CD14-positive monocyte (primary cell): ENCODE data around the gene TCTN1. TPM values are rescaled to one million over a fixed set of nuclear protein-coding genes. Genes with fewer than 3 reads are reported as not detected.
"Not testable (repeated sequence)": the region's sequence is repeated elsewhere in the genome, so short reads cannot be mapped to it uniquely, and the experiment has no call there.

Source experiments
- DNase-seq, 3 donors: peaks; one replicate each; pipeline ENCODE4 v3.0.0-alpha.2; 2011 to 2022
- H2AFZ ChIP-seq: 2 replicates; pipeline ENCODE4 v1.6.0; 2012; ENCODE audit warnings: mild to moderate bottlenecking, low read depth, low read length, inconsistent platforms; ENCODE audit not compliant: insufficient read depth, poor library complexity, severe bottlenecking
- H3K27ac ChIP-seq, 2 donors: 1 replicate in 1 of 2; 2 replicates in 1 of 2; pipeline ENCODE4 v1.5.1; 2012 to 2013; ENCODE audit warnings: low read length in 2 of 2, control low read depth in 1 of 2, inconsistent platforms in 1 of 2, low read depth in 1 of 2, mild to moderate bottlenecking in 1 of 2
- H3K27me3 ChIP-seq, 2 donors: one replicate each; pipeline versions ENCODE4 v1.6.0 to v1.6.1; 2011 to 2013; ENCODE audit warnings: low read length in 2 of 2; ENCODE audit not compliant: control insufficient read depth in 2 of 2, insufficient read depth in 2 of 2
- H3K36me3 ChIP-seq, 2 donors: replicated peaks in 1 of 2; 1 replicate in 1 of 2; 2 replicates in 1 of 2; pipeline versions ENCODE4 v1.5.1 to v1.6.1; 2012 to 2013; ENCODE audit warnings: low read length in 2 of 2, control low read depth in 1 of 2, inconsistent platforms in 1 of 2, mild to moderate bottlenecking in 1 of 2; ENCODE audit not compliant: insufficient read depth in 2 of 2, control insufficient read depth in 1 of 2
- H3K4me1 ChIP-seq, 2 donors: 1 replicate in 1 of 2; 2 replicates in 1 of 2; pipeline versions ENCODE4 v1.5.1 to v1.6.1; 2012 to 2013; ENCODE audit warnings: low read length in 2 of 2, control low read depth in 1 of 2, inconsistent platforms in 1 of 2, mild to moderate bottlenecking in 1 of 2, moderate library complexity in 1 of 2; ENCODE audit not compliant: insufficient read depth in 2 of 2, control insufficient read depth in 1 of 2
- H3K4me2 ChIP-seq: replicated peaks from 2 replicates; pipeline ENCODE3; 2012; ENCODE audit warnings: low read length, moderate library complexity, mild to moderate bottlenecking; ENCODE audit not compliant: poor library complexity, severe bottlenecking; ENCODE audit errors: extremely low read depth
- H3K4me3 ChIP-seq, 3 experiments: fragments of 200-600 bp in 1 of 3; sonication (generic) in 1 of 3; replicated peaks in 1 of 3; 1 replicate in 2 of 3; 2 replicates in 1 of 3; pipeline ENCODE4 v1.5.1; 2011 to 2013; ENCODE audit warnings: low read length in 3 of 3, mild to moderate bottlenecking in 3 of 3, control low read depth in 2 of 3, low read depth in 2 of 3, inconsistent platforms in 1 of 3, moderate library complexity in 1 of 3
- H3K79me2 ChIP-seq: 2 replicates; pipeline ENCODE4 v1.6.0; 2012; ENCODE audit warnings: mild to moderate bottlenecking, control low read depth, inconsistent platforms, low read length, moderate library complexity; ENCODE audit not compliant: insufficient read depth
- H3K9ac ChIP-seq: 2 replicates; pipeline ENCODE4 v1.6.0; 2017; ENCODE audit warnings: low read length, mild to moderate bottlenecking; ENCODE audit not compliant: insufficient read depth, poor library complexity, severe bottlenecking
- H3K9me3 ChIP-seq, 2 donors: replicated peaks in 1 of 2; 1 replicate in 1 of 2; 2 replicates in 1 of 2; pipeline versions ENCODE4 v1.5.1 to v1.6.1; 2012 to 2013; ENCODE audit warnings: low read length in 2 of 2, control low read depth in 1 of 2; ENCODE audit not compliant: control insufficient read depth in 1 of 2, insufficient read depth in 1 of 2
- H4K20me1 ChIP-seq: 2 replicates; pipeline ENCODE4 v1.6.0; 2012; ENCODE audit warnings: mild to moderate bottlenecking, low read length, control low read depth, moderate library complexity; ENCODE audit not compliant: insufficient read depth
- H3K27ac Mint-ChIP-seq, 7 donors: one replicate each; pipeline ENCODE4 v1.8.0; 2020; ENCODE audit warnings: mild to moderate bottlenecking in 7 of 7, mixed read lengths in 7 of 7, moderate library complexity in 6 of 7, inconsistent platforms in 2 of 7
- H3K27me3 Mint-ChIP-seq, 3 donors: one replicate each; pipeline ENCODE4 v1.8.0; 2021 to 2022; ENCODE audit warnings: low read depth in 3 of 3, mild to moderate bottlenecking in 3 of 3, mixed read lengths in 3 of 3, moderate library complexity in 3 of 3, inconsistent platforms in 1 of 3
- H3K36me3 Mint-ChIP-seq, 2 donors: one replicate each; pipeline ENCODE4 v1.8.0; 2020; ENCODE audit warnings: mixed read lengths in 2 of 2, inconsistent platforms in 1 of 2, mild to moderate bottlenecking in 1 of 2
- H3K4me1 Mint-ChIP-seq: one replicate; pipeline ENCODE4 v1.8.0; 2020; ENCODE audit warnings: mild to moderate bottlenecking, mixed read lengths
- H3K4me3 Mint-ChIP-seq, 2 donors: one replicate each; pipeline ENCODE4 v1.8.0; 2020; ENCODE audit warnings: mild to moderate bottlenecking in 2 of 2, mixed read lengths in 2 of 2, moderate library complexity in 1 of 2
- H3K9me3 Mint-ChIP-seq, 7 donors: one replicate each; pipeline ENCODE4 v1.8.0; 2020 to 2022; ENCODE audit warnings: mixed read lengths in 7 of 7, mild to moderate bottlenecking in 6 of 7, moderate library complexity in 6 of 7, inconsistent platforms in 2 of 7
- WGBS: methylation state at CpG from one replicate; pipeline ENCODE4 v1.1.5; 2013; ENCODE audit warnings: missing lambda C conversion rate; ENCODE audit not compliant: insufficient coverage; 5-methylcytosine and 5-hydroxymethylcytosine counted together
- intact Hi-C, 2 donors: fragments of 100-400 bp; cut with micrococcal nuclease; formaldehyde crosslinking; loops; one replicate each; pipeline versions ENCODE4 v1.15.0 to v1.15.1; 2023
- polyA plus RNA-seq, 3 donors: library from polyadenylated mRNA; depleted of rRNA in 1 of 3; unstranded in 2 of 3; stranded (reverse) in 1 of 3; fragments of 300-500 nt in 2 of 3; fragments of >200 nt in 1 of 3; fragmentation: Illumina TruSeq in 2 of 3; gene quantifications; 1 replicate in 2 of 3; 2 replicates in 1 of 3; pipeline ENCODE4 v1.2.3, GENCODE V29; 2012 to 2021
- TF ChIP-seq, protein P1 (sequence below): fragments of 200-600 bp; IDR thresholded peaks from one replicate; pipeline ENCODE4 v1.8.0; 2022; ENCODE audit warnings: antibody characterized with exemption, mild to moderate bottlenecking

Gene TCTN1
- polyA plus RNA-seq, 3 donors, result 4.0 to 6.1 (median 4.5) TPM

DNA sequence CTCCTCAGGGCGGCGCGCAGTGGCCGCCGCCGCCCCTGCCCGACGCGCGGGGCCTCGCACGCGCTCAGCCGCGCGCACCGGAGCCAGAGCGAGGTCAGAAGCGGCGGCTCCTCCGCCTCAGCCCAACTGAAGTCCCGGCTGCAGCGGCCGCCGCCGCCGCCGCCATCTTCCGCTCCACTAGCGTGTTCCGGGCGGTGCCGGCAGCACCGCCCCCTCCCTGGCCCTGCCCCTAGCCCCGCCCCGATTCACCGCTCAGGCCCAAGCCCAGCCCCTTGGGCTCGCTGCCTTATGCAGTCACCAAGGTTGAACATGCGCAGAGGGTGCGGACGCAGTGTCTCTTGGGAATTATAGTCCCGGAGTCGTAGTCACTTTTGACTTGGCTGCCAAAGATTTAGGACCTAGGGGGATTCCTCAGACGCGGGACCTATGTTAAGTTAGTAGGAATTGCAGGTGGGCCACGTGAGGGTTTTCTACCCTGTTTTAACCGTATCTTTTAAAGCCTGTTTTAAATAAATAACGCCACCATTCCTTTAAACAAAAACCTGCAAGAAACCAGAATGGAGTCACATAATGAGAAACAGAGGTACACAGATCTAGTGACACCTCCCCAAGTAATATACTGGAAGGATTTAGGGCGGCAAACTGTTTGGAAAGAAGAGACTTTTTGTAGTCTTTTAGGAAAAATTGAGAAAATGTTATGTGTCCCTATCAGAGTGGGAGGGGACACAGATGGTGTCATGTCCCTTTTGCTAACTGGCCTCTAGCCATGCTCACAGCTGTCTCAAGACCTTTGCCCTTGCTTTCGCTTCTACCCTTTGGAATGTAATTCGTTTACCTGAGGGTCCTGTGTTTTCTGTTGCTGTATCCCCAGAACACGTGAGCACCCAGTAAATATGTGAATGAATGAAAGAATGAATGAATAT is 30.5 kb upstream of the TCTN1 start, which contains the start of gene PPTC7:
Gene PPTC7, minus strand, starts transcription at position 182 of the 923 bp plus-strand sequence. CDS start 287 bp downstream, outside the sequence.
- peaks cover 56 to 66% of the 10 kb centered on the region in 2 donors for H3K4me1 ChIP-seq
- peaks cover 51% of the 10 kb centered on the region for H3K79me2 ChIP-seq
- H4K20me1 ChIP-seq, result peaks cover 42% of the 10 kb centered on the region
- H3K27ac Mint-ChIP-seq, result peak within 1 kb of the TSS; percentile 86 to 95 (median 91)
- peaks cover 9 to 14% of the 10 kb centered on the region in 2 donors for H3K36me3 Mint-ChIP-seq
- no peaks in the 10 kb centered on the region for H3K9me3 ChIP-seq
- DNase-seq, result peak; percentile 95 to 96 (median 95)
- peaks cover 0 to 10% (median 0%) of the 10 kb centered on the region in 3 donors for H3K27me3 Mint-ChIP-seq
- peak within 1 kb of the TSS; percentile 97 to 98 for H3K4me3 Mint-ChIP-seq
- intact Hi-C loops, result no loop called here
- peak within 1 kb of the TSS; percentile 97 for H3K9ac ChIP-seq
- peak within 1 kb of the TSS; percentile 95 for H3K4me2 ChIP-seq
- H3K36me3 ChIP-seq, result no peaks in the 10 kb centered on the region
- peaks cover 0 to 2% (median 0%) of the 10 kb centered on the region in 7 donors for H3K9me3 Mint-ChIP-seq
- peak within 1 kb of the TSS; percentile 66 for H2AFZ ChIP-seq
- peak within 1 kb of the TSS; percentile 80 to 91 for H3K27ac ChIP-seq
- TF ChIP-seq, protein P1, sequence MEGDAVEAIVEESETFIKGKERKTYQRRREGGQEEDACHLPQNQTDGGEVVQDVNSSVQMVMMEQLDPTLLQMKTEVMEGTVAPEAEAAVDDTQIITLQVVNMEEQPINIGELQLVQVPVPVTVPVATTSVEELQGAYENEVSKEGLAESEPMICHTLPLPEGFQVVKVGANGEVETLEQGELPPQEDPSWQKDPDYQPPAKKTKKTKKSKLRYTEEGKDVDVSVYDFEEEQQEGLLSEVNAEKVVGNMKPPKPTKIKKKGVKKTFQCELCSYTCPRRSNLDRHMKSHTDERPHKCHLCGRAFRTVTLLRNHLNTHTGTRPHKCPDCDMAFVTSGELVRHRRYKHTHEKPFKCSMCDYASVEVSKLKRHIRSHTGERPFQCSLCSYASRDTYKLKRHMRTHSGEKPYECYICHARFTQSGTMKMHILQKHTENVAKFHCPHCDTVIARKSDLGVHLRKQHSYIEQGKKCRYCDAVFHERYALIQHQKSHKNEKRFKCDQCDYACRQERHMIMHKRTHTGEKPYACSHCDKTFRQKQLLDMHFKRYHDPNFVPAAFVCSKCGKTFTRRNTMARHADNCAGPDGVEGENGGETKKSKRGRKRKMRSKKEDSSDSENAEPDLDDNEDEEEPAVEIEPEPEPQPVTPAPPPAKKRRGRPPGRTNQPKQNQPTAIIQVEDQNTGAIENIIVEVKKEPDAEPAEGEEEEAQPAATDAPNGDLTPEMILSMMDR, result no peak
- peaks cover 64% of the 10 kb centered on the region for H3K4me1 Mint-ChIP-seq
- no peaks in the 10 kb centered on the region for H3K27me3 ChIP-seq
- H3K4me3 ChIP-seq, result peak within 1 kb of the TSS; percentile 76 to 89 (median 77)
- 3% methylated on average over 39 of the region's 52 CpGs for WGBS

DNA sequence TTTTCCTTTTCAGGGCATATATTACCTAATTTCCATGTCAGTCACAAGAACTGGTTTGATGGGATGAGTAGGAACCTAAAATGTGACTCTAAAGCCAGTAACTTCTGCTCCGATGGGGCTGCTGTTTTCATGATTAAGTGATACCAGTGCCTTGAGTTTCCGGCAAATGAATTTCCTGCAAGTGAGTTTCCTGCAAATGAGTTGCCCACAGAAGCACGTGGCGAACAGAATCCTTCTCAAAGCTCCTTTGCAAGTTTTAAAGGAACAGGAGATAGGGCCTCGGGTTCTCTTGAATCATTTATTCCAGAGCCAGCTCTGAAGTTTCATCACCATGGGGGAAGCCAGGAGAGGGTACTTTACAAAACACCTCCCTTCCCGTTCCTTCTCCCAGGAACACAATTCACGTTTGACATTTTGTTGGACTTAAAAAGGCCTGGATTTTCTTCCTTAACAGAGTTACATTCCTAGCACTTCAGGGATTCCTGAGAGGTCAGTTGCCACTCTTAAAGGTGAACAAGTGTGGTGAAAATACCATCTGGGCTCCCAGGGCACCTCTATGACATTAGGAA is 28.6 kb upstream of the TCTN1 start:
- TF ChIP-seq, protein P1, result no peak
- Histone ChIP-seq H3K4me1 (peaks cover 49 to 59% of the 10 kb centered on the region in 2 donors), H3K4me2 (peak overlapping the region; percentile 55), H2AFZ (peak overlapping the region; percentile 38), H4K20me1 (peaks cover 23% of the 10 kb centered on the region), H3K9me3 (no peaks in the 10 kb centered on the region), H3K4me3 (peak overlapping the region in 1 of 3 experiments; percentile 33), H3K36me3 (no peaks in the 10 kb centered on the region), H3K27me3 (no peaks in the 10 kb centered on the region), H3K27ac (peak overlapping the region in 1 of 2 donors; percentile 59), H3K79me2 (peaks cover 32% of the 10 kb centered on the region), H3K9ac (no peak overlapping the region)
- 0% methylated on average over 4 of the region's 7 CpGs for WGBS
- intact Hi-C loops, result no loop called here
- Mint-ChIP-seq H3K4me1 (peaks cover 54% of the 10 kb centered on the region), H3K9me3 (peaks cover 0 to 2% (median 0%) of the 10 kb centered on the region in 7 donors), H3K4me3 (peak overlapping the region; percentile 4 to 68), H3K27me3 (peaks cover 0 to 5% (median 0%) of the 10 kb centered on the region in 3 donors), H3K27ac (peak overlapping the region; percentile 71 to 90 (median 78)), H3K36me3 (peaks cover 6 to 9% of the 10 kb centered on the region in 2 donors)
- peak; percentile 35 to 63 (median 48) for DNase-seq

DNA sequence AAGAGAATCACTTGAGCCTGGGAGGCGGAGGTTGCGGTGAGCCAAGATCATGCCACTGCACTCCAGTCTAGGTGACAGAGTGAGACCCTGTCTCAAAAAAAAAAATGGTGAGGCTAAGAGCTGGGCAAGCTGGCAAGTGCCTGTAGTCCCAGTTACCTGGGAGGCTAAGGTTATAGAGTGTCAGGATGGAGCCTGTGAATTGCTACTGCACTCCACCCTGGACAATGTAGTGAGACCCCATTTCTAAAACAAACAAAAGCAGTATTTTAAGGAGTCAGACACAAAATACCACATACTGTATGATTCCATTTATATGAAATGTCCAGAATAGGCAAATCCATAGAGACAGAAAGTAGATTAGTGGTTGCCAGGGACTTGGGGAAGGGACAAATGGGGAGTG is 26.8 kb upstream of the TCTN1 start:
- H3K36me3 ChIP-seq, intact Hi-C loops, H3K9me3 ChIP-seq, H3K4me3 Mint-ChIP-seq, H3K9ac ChIP-seq, H3K27ac ChIP-seq, H2AFZ ChIP-seq, H3K36me3 Mint-ChIP-seq, H4K20me1 ChIP-seq, DNase-seq, H3K9me3 Mint-ChIP-seq, H3K4me2 ChIP-seq, H3K27me3 Mint-ChIP-seq, H3K27me3 ChIP-seq, H3K4me3 ChIP-seq: not testable (repeated sequence)
- peaks cover 14% of the 10 kb centered on the region for H3K79me2 ChIP-seq
- H3K4me1 ChIP-seq, result peaks cover 54 to 59% of the 10 kb centered on the region in 2 donors
- 92% methylated on average over 2 of the region's 2 CpGs for WGBS
- Mint-ChIP-seq H3K4me1 (peaks cover 53% of the 10 kb centered on the region), H3K27ac (peak overlapping the region in 1 of 7 donors; percentile 47)
